ENCODE results near the gene IQCK.

The IQCK gene

GRCh38 chr16:19766554-19766884 is 48.4 kb downstream of the IQCK start:
- H3K27ac ChIP-seq: no peak overlapping the region
- TF ChIP-seq POLR2AphosphoS5 (IDR thresholded peaks at IDR 0.05; ENCODE audit: borderline replicate concordance, low read depth, low read length) (no peak), EZH2 (IDR thresholded peaks at IDR 0.05) (no peak), FOXP2 (optimal IDR thresholded peaks at IDR 0.05; ENCODE audit: control extremely low read depth, extremely low read length, insufficient read depth) (no peak)
- H3K4me3 ChIP-seq: no peak overlapping the region

GRCh38 chr16:19766988-19767387 is 48.9 kb downstream of the IQCK start:
- no peak for DNase-seq (ENCODE audit: low read depth, low spot score)
- Histone ChIP-seq H3K9me3 (ENCODE audit: low read depth, low read length) (no peaks in the 10 kb centered on the region), H3K9ac (ENCODE audit: insufficient read length) (no peak overlapping the region), H3K36me3 (ENCODE audit: insufficient read depth, low read length) (no peaks in the 10 kb centered on the region), H3K27ac (no peak overlapping the region), H3K4me3 (no peak overlapping the region)
- TF ChIP-seq EZH2 (IDR thresholded peaks at IDR 0.05) (no peak), FOXP2 (optimal IDR thresholded peaks at IDR 0.05; ENCODE audit: control extremely low read depth, extremely low read length, insufficient read depth) (no peak), POLR2AphosphoS5 (IDR thresholded peaks at IDR 0.05; ENCODE audit: borderline replicate concordance, low read depth, low read length) (no peak)

More at GRCh38 chr16:19766554-19766884, 48.4 kb downstream of the IQCK start:
- Histone ChIP-seq H3K36me3 (ENCODE audit: insufficient read depth, low read length) (no peaks in the 10 kb centered on the region), H3K9ac (ENCODE audit: insufficient read length) (no peak overlapping the region), H3K9me3 (ENCODE audit: low read depth, low read length) (no peaks in the 10 kb centered on the region)
- no peak for DNase-seq (ENCODE audit: low read depth, low spot score)

- no peak for TF ChIP-seq EZH2 (IDR thresholded peaks at IDR 0.05)
- no peak for TF ChIP-seq POLR2AphosphoS5 (IDR thresholded peaks at IDR 0.05; ENCODE audit: borderline replicate concordance, low read depth, low read length)
- TF ChIP-seq FOXP2 (optimal IDR thresholded peaks at IDR 0.05; ENCODE audit: control extremely low read depth, extremely low read length, insufficient read depth): no peak
- no peaks in the 10 kb centered on the region for H3K36me3 ChIP-seq (ENCODE audit: insufficient read depth, low read length)
- no peak overlapping the region for H3K27ac ChIP-seq
- no peak overlapping the region for H3K4me3 ChIP-seq
- DNase-seq (ENCODE audit: low read depth, low spot score): no peak
- H3K9ac ChIP-seq (ENCODE audit: insufficient read length): no peak overlapping the region
- no peaks in the 10 kb centered on the region for H3K9me3 ChIP-seq (ENCODE audit: low read depth, low read length)
These were observed 49.4 kb downstream of the IQCK start for GRCh38 chr16:19767497-19767896.

- no peak for DNase-seq (ENCODE audit: low read depth, low spot score)
- TF ChIP-seq POLR2AphosphoS5 (IDR thresholded peaks at IDR 0.05; ENCODE audit: borderline replicate concordance, low read depth, low read length) (no peak), EZH2 (IDR thresholded peaks at IDR 0.05) (no peak), FOXP2 (optimal IDR thresholded peaks at IDR 0.05; ENCODE audit: control extremely low read depth, extremely low read length, insufficient read depth) (no peak)
- H3K27ac ChIP-seq: no peak overlapping the region
- no peaks in the 10 kb centered on the region for H3K36me3 ChIP-seq (ENCODE audit: insufficient read depth, low read length)
- H3K4me3 ChIP-seq: no peak overlapping the region
- H3K9ac ChIP-seq (ENCODE audit: insufficient read length): no peak overlapping the region
- H3K9me3 ChIP-seq (ENCODE audit: low read depth, low read length): no peaks in the 10 kb centered on the region
These were observed 51.2 kb downstream of the IQCK start for GRCh38 chr16:19769239-19769638.

GRCh38 chr16:19771040-19771439 is 53.0 kb downstream of the IQCK start:
- Histone ChIP-seq H3K9ac (ENCODE audit: insufficient read length) (no peak overlapping the region), H3K9me3 (ENCODE audit: low read depth, low read length) (no peaks in the 10 kb centered on the region), H3K4me3 (no peak overlapping the region), H3K36me3 (ENCODE audit: insufficient read depth, low read length) (no peaks in the 10 kb centered on the region), H3K27ac (no peak overlapping the region)
- TF ChIP-seq POLR2AphosphoS5 (IDR thresholded peaks at IDR 0.05; ENCODE audit: borderline replicate concordance, low read depth, low read length) (no peak), FOXP2 (optimal IDR thresholded peaks at IDR 0.05; ENCODE audit: control extremely low read depth, extremely low read length, insufficient read depth) (no peak), EZH2 (IDR thresholded peaks at IDR 0.05) (no peak)
- DNase-seq (ENCODE audit: low read depth, low spot score): no peak

GRCh38 chr16:19771796-19772195 is 53.7 kb downstream of the IQCK start:
- Histone ChIP-seq H3K4me3 (no peak overlapping the region), H3K27ac (no peak overlapping the region), H3K36me3 (ENCODE audit: insufficient read depth, low read length) (no peaks in the 10 kb centered on the region), H3K9ac (ENCODE audit: insufficient read length) (no peak overlapping the region), H3K9me3 (ENCODE audit: low read depth, low read length) (no peaks in the 10 kb centered on the region)
- no peak for DNase-seq (ENCODE audit: low read depth, low spot score)
- TF ChIP-seq FOXP2 (optimal IDR thresholded peaks at IDR 0.05; ENCODE audit: control extremely low read depth, extremely low read length, insufficient read depth) (no peak), EZH2 (IDR thresholded peaks at IDR 0.05) (no peak), POLR2AphosphoS5 (IDR thresholded peaks at IDR 0.05; ENCODE audit: borderline replicate concordance, low read depth, low read length) (no peak)

GRCh38 chr16:19774024-19774423 is 56.0 kb downstream of the IQCK start:
- Histone ChIP-seq H3K9ac (ENCODE audit: insufficient read length) (no peak overlapping the region), H3K9me3 (ENCODE audit: low read depth, low read length) (no peaks in the 10 kb centered on the region), H3K27ac (no peak overlapping the region), H3K4me3 (no peak overlapping the region), H3K36me3 (ENCODE audit: insufficient read depth, low read length) (no peaks in the 10 kb centered on the region)
- TF ChIP-seq POLR2AphosphoS5 (IDR thresholded peaks at IDR 0.05; ENCODE audit: borderline replicate concordance, low read depth, low read length): no peak
- no peak for TF ChIP-seq EZH2 (IDR thresholded peaks at IDR 0.05)
- DNase-seq (ENCODE audit: low read depth, low spot score): no peak

- DNase-seq (ENCODE audit: low read depth, low spot score): no peak
- no peak overlapping the region for H3K27ac ChIP-seq
- no peak overlapping the region for H3K9ac ChIP-seq (ENCODE audit: insufficient read length)
- no peaks in the 10 kb centered on the region for H3K9me3 ChIP-seq (ENCODE audit: low read depth, low read length)
- no peaks in the 10 kb centered on the region for H3K36me3 ChIP-seq (ENCODE audit: insufficient read depth, low read length)
- H3K4me3 ChIP-seq: no peak overlapping the region
- no peak for TF ChIP-seq FOXP2 (optimal IDR thresholded peaks at IDR 0.05; ENCODE audit: control extremely low read depth, extremely low read length, insufficient read depth)
- no peak for TF ChIP-seq POLR2AphosphoS5 (IDR thresholded peaks at IDR 0.05; ENCODE audit: borderline replicate concordance, low read depth, low read length)
- TF ChIP-seq EZH2 (IDR thresholded peaks at IDR 0.05): no peak
These were observed 58.1 kb downstream of the IQCK start for GRCh38 chr16:19776147-19776546.

- no peak for DNase-seq (ENCODE audit: low read depth, low spot score)
- TF ChIP-seq FOXP2 (optimal IDR thresholded peaks at IDR 0.05; ENCODE audit: control extremely low read depth, extremely low read length, insufficient read depth): no peak
- TF ChIP-seq EZH2 (IDR thresholded peaks at IDR 0.05): no peak
- TF ChIP-seq POLR2AphosphoS5 (IDR thresholded peaks at IDR 0.05; ENCODE audit: borderline replicate concordance, low read depth, low read length): no peak
- H3K27ac ChIP-seq: no peak overlapping the region
- no peaks in the 10 kb centered on the region for H3K9me3 ChIP-seq (ENCODE audit: low read depth, low read length)
- H3K36me3 ChIP-seq (ENCODE audit: insufficient read depth, low read length): no peaks in the 10 kb centered on the region
- no peak overlapping the region for H3K4me3 ChIP-seq
- H3K9ac ChIP-seq (ENCODE audit: insufficient read length): no peak overlapping the region
These were observed 58.5 kb downstream of the IQCK start for GRCh38 chr16:19776565-19776964.

Measured in SK-N-MC (cell line).